ENCODE data around the gene ANK3.

DNA sequence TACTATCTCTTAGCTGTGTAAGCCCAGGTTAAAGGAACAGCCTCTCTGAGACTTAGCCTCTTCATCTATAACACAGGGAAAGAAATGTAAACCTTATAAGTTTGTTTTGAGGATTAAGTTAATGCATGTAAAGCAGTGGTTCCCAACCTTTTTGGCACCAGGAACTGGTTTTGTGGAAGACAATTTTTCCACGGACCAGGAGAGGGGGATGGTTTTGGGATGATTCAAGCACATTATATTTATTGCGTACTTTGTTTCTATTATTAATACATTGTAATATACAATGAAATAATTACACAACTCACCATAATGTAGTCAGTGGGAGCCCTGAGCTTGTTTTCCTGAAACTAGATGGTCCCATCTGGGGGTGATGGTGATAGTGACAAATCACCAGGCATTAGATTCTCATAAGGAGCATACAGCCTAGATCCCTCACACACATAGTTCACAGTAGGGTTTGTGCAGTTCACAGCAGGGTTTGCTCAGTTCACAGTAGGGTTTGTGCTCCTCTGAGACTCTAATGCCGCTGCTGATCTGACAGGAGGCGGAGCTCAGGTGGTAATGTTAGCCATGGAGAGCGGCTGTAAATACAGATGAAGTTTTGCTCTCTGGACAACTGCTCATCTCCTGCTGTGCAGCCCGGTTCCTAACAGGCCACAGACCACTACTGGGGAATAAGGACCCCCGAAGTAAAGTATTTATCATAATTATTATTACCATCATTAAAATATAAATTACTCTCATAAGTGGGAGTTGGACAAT lies 41.3 kb upstream of the ANK3 start:
- TF ChIP-seq EZH2 (IDR thresholded peaks at IDR 0.05; ENCODE audit: insufficient read depth, poor library complexity, severe bottlenecking) (no peak), EZH2phosphoT487 (IDR thresholded peaks at IDR 0.05; ENCODE audit: insufficient read depth, low read depth) (no peak)
